GM23338 (cell line): ENCODE results near the gene ZBTB20. TPM values are rescaled to one million over a fixed set of nuclear protein-coding genes. Genes with fewer than 3 reads are reported as not detected.

Source experiments
- ATAC-seq: fragments of 200-7000 bp; cut with Tn5 transposase; 3 replicates; pipeline ENCODE4 v1.9.1; 2020
- DNase-seq: peaks from one replicate; pipeline ENCODE4 v3.0.0-alpha.2; 2015; ENCODE audit warnings: low spot score
- H2AFZ ChIP-seq: fragments of 200-600 bp; sonication (generic); 2 replicates; pipeline ENCODE4 v1.8.0; 2016; ENCODE audit warnings: antibody characterized with exemption, mild to moderate bottlenecking, moderate library complexity
- H3F3A ChIP-seq: fragments of 200-600 bp; sonication (generic); replicated peaks from 2 replicates; pipeline ENCODE4 v1.8.0; 2017; ENCODE audit warnings: antibody characterized with exemption, mixed run types, low read depth
- H3K27ac ChIP-seq: fragments of 200-600 bp; sonication (generic); 2 replicates; pipeline ENCODE4 v1.6.1; 2016; ENCODE audit warnings: low read depth
- H3K27me3 ChIP-seq: fragments of 200-600 bp; sonication (generic); 2 replicates; pipeline ENCODE4 v1.8.0; 2016; ENCODE audit warnings: mild to moderate bottlenecking, mixed run types, moderate library complexity; ENCODE audit not compliant: insufficient read depth
- H3K36me3 ChIP-seq: fragments of 200-600 bp; sonication (generic); 2 replicates; pipeline ENCODE4 v1.8.0; 2016; ENCODE audit warnings: mild to moderate bottlenecking; ENCODE audit not compliant: insufficient read depth
- H3K4me1 ChIP-seq: fragments of 200-600 bp; sonication (generic); 2 replicates; pipeline ENCODE4 v1.8.0; 2016; ENCODE audit warnings: mild to moderate bottlenecking, moderate library complexity; ENCODE audit not compliant: insufficient read depth
- H3K4me2 ChIP-seq: fragments of 200-600 bp; sonication (generic); 2 replicates; pipeline ENCODE4 v1.7.1; 2017; ENCODE audit warnings: mixed run types
- H3K4me3 ChIP-seq: fragments of 200-600 bp; sonication (generic); 2 replicates; pipeline ENCODE4 v1.6.1; 2016; ENCODE audit warnings: mixed run types
- H3K79me2 ChIP-seq: fragments of 200-600 bp; sonication (generic); replicated peaks from 2 replicates; pipeline ENCODE4 v1.8.0; 2017; ENCODE audit warnings: mild to moderate bottlenecking; ENCODE audit not compliant: insufficient read depth
- H3K9me2 ChIP-seq: fragments of 200-600 bp; sonication (generic); 2 replicates; pipeline ENCODE4 v1.8.0; 2017; ENCODE audit not compliant: insufficient read depth
- H4K20me1 ChIP-seq: fragments of 200-600 bp; sonication (generic); replicated peaks from 2 replicates; pipeline ENCODE4 v1.8.0; 2017; ENCODE audit warnings: mild to moderate bottlenecking; ENCODE audit not compliant: insufficient read depth
- H3K27ac Mint-ChIP-seq: 2 replicates; pipeline ENCODE4 v1.8.0; 2020; ENCODE audit warnings: inconsistent platforms, mild to moderate bottlenecking, moderate library complexity, mixed read lengths
- H3K27me3 Mint-ChIP-seq: 3 replicates; pipeline ENCODE4 v1.8.0; 2022; ENCODE audit warnings: low read depth, mild to moderate bottlenecking, moderate library complexity, mixed read lengths, inconsistent platforms; ENCODE audit not compliant: insufficient read depth, poor library complexity
- H3K36me3 Mint-ChIP-seq: 3 replicates; pipeline ENCODE4 v1.8.0; 2021; ENCODE audit warnings: low read depth, mild to moderate bottlenecking, inconsistent platforms, moderate library complexity, mixed read lengths
- H3K4me1 Mint-ChIP-seq: 3 replicates; pipeline ENCODE4 v1.8.0; 2020; ENCODE audit warnings: mild to moderate bottlenecking, inconsistent platforms, mixed read lengths
- H3K4me3 Mint-ChIP-seq: 3 replicates; pipeline ENCODE4 v1.8.0; 2021; ENCODE audit warnings: moderate library complexity, mild to moderate bottlenecking, inconsistent platforms, mixed read lengths
- H3K9me3 Mint-ChIP-seq: 3 replicates; pipeline ENCODE4 v1.8.0; 2020; ENCODE audit warnings: moderate library complexity, mild to moderate bottlenecking, inconsistent platforms, mixed read lengths
- CREB1 ChIP-seq: fragments of 250-450 bp; sonication (Bioruptor Pico); IDR thresholded peaks from 2 replicates; pipeline ENCODE4 v1.5.0; 2020; ENCODE audit warnings: low read depth, mild to moderate bottlenecking, moderate library complexity
- CTCF ChIP-seq, 2 experiments: fragments of 200-600 bp in 1 of 2; sonication (generic) in 1 of 2; conservative IDR thresholded peaks; 2 replicates each; pipeline versions ENCODE4 v1.5.1 to v1.6.1; 2016 to 2017; ENCODE audit warnings: antibody characterized with exemption in 2 of 2, low read depth in 2 of 2, mild to moderate bottlenecking in 2 of 2, moderate library complexity in 1 of 2
- ETS1 ChIP-seq: IDR thresholded peaks from 2 replicates; pipeline ENCODE4 v1.6.1; 2016; ENCODE audit warnings: antibody characterized with exemption
- EZH2phosphoT487 ChIP-seq: fragments of 200-600 bp; sonication (generic); IDR thresholded peaks from one replicate; pipeline ENCODE4 v1.8.1; 2018; ENCODE audit warnings: antibody characterized with exemption; ENCODE audit not compliant: unreplicated experiment
- NANOG ChIP-seq: IDR thresholded peaks from 2 replicates; pipeline ENCODE4 v1.6.1; 2016; ENCODE audit warnings: antibody characterized with exemption, borderline replicate concordance
- ZNF462 ChIP-seq: fragments of 250-450 bp; sonication (Bioruptor Pico); IDR thresholded peaks from 2 replicates; pipeline ENCODE4 v1.5.0; 2020; ENCODE audit warnings: mild to moderate bottlenecking, moderate library complexity
- polyA plus RNA-seq: library from polyadenylated mRNA; unstranded; fragments of >200 nt; fragmentation: Nextera tagmentation; extraction: Ambion mirVana; gene quantifications from 2 replicates; pipeline ENCODE4 v1.2.1, GENCODE V29; 2016
- total RNA-seq: library from RNA; depleted of rRNA; stranded (reverse); fragments of >200 nt; shearing (Covaris generic); gene quantifications from 2 replicates; pipeline ENCODE4 v1.2.3, GENCODE V29; 2014

The ZBTB20 gene
- total and polyA plus RNA-seq, 2 experiments from 2014 or later = 2.0 to 3.3 TPM

- Mint-ChIP-seq H3K27me3 (peaks cover 4% of the 10 kb centered on the region), H3K27ac (no peak overlapping the region; the same call in 1 of the 2 replicates), H3K4me1 (peaks cover 5% of the 10 kb centered on the region), H3K36me3 (no peaks in the 10 kb centered on the region), H3K4me3 (no peak overlapping the region), H3K9me3 (no peaks in the 10 kb centered on the region)
- H3K9me2 ChIP-seq = no peaks in the 10 kb centered on the region
- H3K27ac ChIP-seq = no peak overlapping the region
- H2AFZ ChIP-seq = peak overlapping the region; percentile 96
- no peaks in the 10 kb centered on the region for H3K27me3 ChIP-seq
- H3K4me3 ChIP-seq = no peak overlapping the region
- ATAC-seq (peak; percentile 96), DNase-seq (peak; percentile 89)
- no peak overlapping the region for H3K4me2 ChIP-seq
- peaks cover 7% of the 10 kb centered on the region for H3K4me1 ChIP-seq
- no peaks in the 10 kb centered on the region for H4K20me1 ChIP-seq
- H3F3A ChIP-seq = no peaks in the 10 kb centered on the region
- no peaks in the 10 kb centered on the region for H3K36me3 ChIP-seq
- no peaks in the 10 kb centered on the region for H3K79me2 ChIP-seq
- peak; percentile 92 to 96 for TF ChIP-seq CTCF (conservative IDR thresholded peaks at IDR 0.05; ENCODE audit: low read depth in 2 of 2)
- TF ChIP-seq ZNF462 = no peak
- no peak for TF ChIP-seq EZH2phosphoT487
- no peak for TF ChIP-seq ETS1
- TF ChIP-seq CREB1 (CRISPR knock-in tag) = no peak
- no peak for TF ChIP-seq NANOG
Measured at GRCh38 chr3:114383875-114384557, 763.1 kb downstream of the ZBTB20 start.
